PFSK-1 (cell line): ENCODE measurements around the gene HUS1B.

ENCODE experiments used
- POLR2AphosphoS5 ChIP-seq: IDR thresholded peaks from 2 replicates; pipeline ENCODE4 v1.6.1; 2012; ENCODE audit warnings: low read depth, mild to moderate bottlenecking, control low read depth, low read length, moderate library complexity
- SIN3A ChIP-seq: IDR thresholded peaks from 2 replicates; pipeline ENCODE4 v1.6.1; 2012; ENCODE audit warnings: mild to moderate bottlenecking, low read length, moderate library complexity, borderline replicate concordance; ENCODE audit not compliant: insufficient read depth
- TAF1 ChIP-seq: IDR thresholded peaks from 2 replicates; pipeline ENCODE4 v1.6.1; 2012; ENCODE audit warnings: low read length, control low read depth, borderline replicate concordance; ENCODE audit not compliant: insufficient read depth

DNA sequence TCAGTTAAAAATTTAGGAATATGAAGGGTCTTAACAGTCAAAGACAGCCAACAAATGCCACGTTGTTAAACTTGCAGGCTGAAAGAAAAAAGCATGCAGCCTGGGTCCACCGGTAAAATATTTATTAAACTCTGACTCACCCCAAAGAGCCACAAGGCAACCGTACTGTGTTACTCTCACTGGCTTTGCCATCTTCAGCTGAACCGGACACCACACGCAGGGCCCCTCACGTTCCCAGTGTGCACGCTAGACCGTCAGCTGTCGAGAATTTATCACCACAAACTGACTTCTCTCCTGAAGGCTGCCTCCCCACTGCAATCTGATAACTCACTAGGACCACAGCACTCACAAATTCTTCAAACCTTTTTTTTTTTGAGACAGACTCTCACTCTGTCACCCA is 30.7 kb downstream of the HUS1B start:
- TF ChIP-seq POLR2AphosphoS5 (no peak), TAF1 (no peak), SIN3A (no peak)
